CD4-positive, alpha-beta T cell (primary cell): ENCODE results near the gene TTLL3. TPM values are rescaled to one million over a fixed set of nuclear protein-coding genes. Genes with fewer than 3 reads are reported as not detected.

Experiments used
- ATAC-seq: fragments of 200-7000 bp; cut with Tn5 transposase; one replicate; pipeline ENCODE4 v1.10.0; 2022; ENCODE audit warnings: mild to moderate bottlenecking; ENCODE audit not compliant: poor library complexity
- CTCF ChIA-PET: fragments of 350-600 bp; sonication (Branson Sonifier 250); formaldehyde crosslinking; loops from one replicate; lab custom pipeline; 2021; ENCODE audit warnings: antibody characterized with exemption, inconsistent platforms; lab: Charles Lee
- POLR2A ChIA-PET: fragments of 350-600 bp; sonication (Branson Sonifier 250); formaldehyde crosslinking; loops from one replicate; lab custom pipeline; 2021; ENCODE audit warnings: antibody characterized with exemption, inconsistent platforms; lab: Charles Lee
- DNase-seq, 14 experiments: peaks; one replicate each; pipeline ENCODE4 v3.0.0-alpha.2; 2013 to 2020; ENCODE audit warnings: mixed read lengths in 2 of 14
- H3K27ac ChIP-seq, 2 donors: one replicate each; pipeline versions ENCODE4 v1.5.1 to v1.7.0; 2013; ENCODE audit warnings: low read length in 2 of 2, low read depth in 1 of 2, mild to moderate bottlenecking in 1 of 2
- H3K27me3 ChIP-seq, 2 experiments: 1 replicate in 1 of 2; 2 replicates in 1 of 2; pipeline versions ENCODE4 v1.6.1 to v1.7.0; 2013; ENCODE audit warnings: low read length in 2 of 2, control low read depth in 1 of 2, mild to moderate bottlenecking in 1 of 2, moderate library complexity in 1 of 2; ENCODE audit not compliant: insufficient read depth in 2 of 2, control insufficient read depth in 1 of 2
- H3K36me3 ChIP-seq: one replicate; pipeline ENCODE4 v1.6.1; 2013; ENCODE audit warnings: low read length, control low read depth; ENCODE audit not compliant: insufficient read depth
- H3K4me1 ChIP-seq: one replicate; pipeline ENCODE4 v1.6.1; 2013; ENCODE audit warnings: low read length, control low read depth; ENCODE audit not compliant: insufficient read depth
- H3K4me3 ChIP-seq: one replicate; pipeline ENCODE4 v1.5.1; 2013; ENCODE audit warnings: mild to moderate bottlenecking, low read length, moderate library complexity
- H3K9me3 ChIP-seq, 2 experiments: 1 replicate in 1 of 2; 2 replicates in 1 of 2; pipeline versions ENCODE4 v1.6.1 to v1.7.0; 2013; ENCODE audit warnings: low read length in 2 of 2, mild to moderate bottlenecking in 2 of 2, control low read depth in 1 of 2, moderate library complexity in 1 of 2; ENCODE audit not compliant: control insufficient read depth in 1 of 2, insufficient read depth in 1 of 2
- H3K27ac Mint-ChIP-seq: one replicate; pipeline ENCODE4 v1.8.0; 2020; ENCODE audit warnings: mixed read lengths
- H3K27me3 Mint-ChIP-seq: one replicate; pipeline ENCODE4 v1.8.0; 2021; ENCODE audit warnings: mixed read lengths
- H3K36me3 Mint-ChIP-seq: one replicate; pipeline ENCODE4 v1.8.0; 2021; ENCODE audit warnings: low read depth, mixed read lengths
- H3K4me1 Mint-ChIP-seq: one replicate; pipeline ENCODE4 v1.8.0; 2021; ENCODE audit warnings: low read depth, mixed read lengths
- H3K4me3 Mint-ChIP-seq: one replicate; pipeline ENCODE4 v1.8.0; 2020; ENCODE audit warnings: mild to moderate bottlenecking, mixed read lengths
- H3K9me3 Mint-ChIP-seq: one replicate; pipeline ENCODE4 v1.8.0; 2020; ENCODE audit warnings: mixed read lengths
- CTCF ChIP-seq: fragments of 200-600 bp; IDR thresholded peaks from one replicate; pipeline ENCODE4 v1.8.0; 2022; ENCODE audit warnings: antibody characterized with exemption, mild to moderate bottlenecking
- intact Hi-C, 2 experiments: fragments of 100-400 bp; cut with DNase I in 1 of 2; cut with micrococcal nuclease in 1 of 2; formaldehyde crosslinking; loops; one replicate each; pipeline versions ENCODE4 v1.15.1 to v1.9.0; 2023 to 2025; cut with DNase I, micrococcal nuclease
- total RNA-seq, 174 experiments: library from RNA in 2 of 174; stranded (reverse) in 2 of 174; gene quantifications; one replicate each; pipeline ENCODE4 v1.2.3 and lab custom pipeline; 2021 to 2026

TTLL3 gene
- total RNA-seq, 2 experiments from 2014 or later = 50.5 to 58.6 TPM

GRCh38 chr3:9837701-9838582 is 27.9 kb downstream of the TTLL3 start:
- Histone ChIP-seq H3K4me1 (peaks cover 11% of the 10 kb centered on the region), H3K27me3 (no peaks in the 10 kb centered on the region), H3K4me3 (no peak overlapping the region), H3K9me3 (no peaks in the 10 kb centered on the region), H3K27ac (no peak overlapping the region), H3K36me3 (peaks cover 64% of the 10 kb centered on the region)
- H3K36me3 Mint-ChIP-seq = peaks cover 57% of the 10 kb centered on the region
- H3K4me3 Mint-ChIP-seq = no peak overlapping the region
- no peak for TF ChIP-seq CTCF
- ChIA-PET POLR2A (no interaction called here), CTCF (interaction anchor here (0.6 kb wide), 1 partner anchor 11 kb away, joined by 3 read pairs; no protein-coding TSS in a partner anchor)
- ATAC-seq = no peak
- no peaks in the 10 kb centered on the region for H3K9me3 Mint-ChIP-seq
- intact Hi-C loops = no loop called here
- H3K27ac Mint-ChIP-seq = no peak overlapping the region
- H3K27me3 Mint-ChIP-seq = no peaks in the 10 kb centered on the region
- peaks cover 12% of the 10 kb centered on the region for H3K4me1 Mint-ChIP-seq
- no peak for DNase-seq

DNA sequence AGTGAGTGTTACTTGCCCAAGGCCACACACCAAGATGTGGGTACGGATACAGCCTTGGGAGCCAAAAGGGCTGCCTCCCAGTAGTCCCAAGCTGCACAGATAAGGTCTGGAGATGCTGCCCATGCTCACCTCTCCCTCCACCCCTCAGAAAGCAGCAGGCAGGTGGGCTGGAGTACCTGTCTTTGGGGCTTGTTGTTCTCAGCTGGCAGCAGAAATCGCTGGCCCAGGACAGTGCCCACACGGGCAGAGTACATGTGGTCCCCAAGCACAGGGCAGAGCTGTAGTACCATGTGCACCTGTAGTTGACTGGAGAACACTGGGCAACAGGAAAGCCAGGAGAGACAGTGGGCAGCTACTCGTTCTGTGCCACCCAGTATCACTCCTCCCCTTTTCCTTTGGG is 28.8 kb downstream of the TTLL3 start:
- H3K4me1 Mint-ChIP-seq = peaks cover 22% of the 10 kb centered on the region

DNA sequence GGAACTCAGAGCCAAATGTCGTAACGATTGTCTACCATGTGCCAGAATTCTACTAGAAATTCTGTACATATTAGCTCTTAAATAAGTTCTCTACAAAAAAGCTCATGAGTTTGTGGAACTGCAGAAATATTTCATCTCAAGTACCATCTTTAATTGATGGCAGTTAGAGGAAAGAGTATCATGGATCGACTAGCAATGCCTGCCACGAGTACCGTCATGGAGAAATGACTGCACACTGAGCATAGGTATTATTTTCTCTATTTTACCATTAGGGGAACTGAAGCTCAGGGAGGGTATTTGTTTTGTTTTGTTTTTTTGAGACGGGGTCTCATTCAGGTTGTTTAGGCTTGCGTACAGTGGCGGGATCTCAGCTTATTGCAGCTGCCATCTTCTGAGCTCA is 31.0 kb downstream of the TTLL3 start:
- H3K4me3 Mint-ChIP-seq = peak overlapping the region; percentile 48
- Histone ChIP-seq H3K9me3 (no peaks in the 10 kb centered on the region), H3K36me3 (peaks cover 37% of the 10 kb centered on the region), H3K4me1 (peaks cover 28% of the 10 kb centered on the region), H3K27ac (no peak overlapping the region), H3K27me3 (no peaks in the 10 kb centered on the region), H3K4me3 (no peak overlapping the region)
- H3K27ac Mint-ChIP-seq = no peak overlapping the region
- no peaks in the 10 kb centered on the region for H3K27me3 Mint-ChIP-seq
- no peaks in the 10 kb centered on the region for H3K9me3 Mint-ChIP-seq
- DNase-seq (no peak), ATAC-seq (no peak)
- intact Hi-C loops = loop anchor here (5.0 to 10.0 kb wide), 4 partner anchors 49 to 444 kb away; partner anchors contain the start of genes ARPC4 (in 1 of the 2), CRELD1 (in 1 of the 2) and TADA3 (in 1 of the 2)
- H3K4me1 Mint-ChIP-seq = peaks cover 28% of the 10 kb centered on the region
- POLR2A ChIA-PET = interaction anchor here (0.7 kb wide), 1 partner anchor 192 kb away, joined by 3 read pairs; the partner anchor contains the start of gene MTMR14
- no peak for TF ChIP-seq CTCF
- CTCF ChIA-PET = no interaction called here
- H3K36me3 Mint-ChIP-seq = peaks cover 45% of the 10 kb centered on the region

More for the DNA sequence above, 28.8 kb downstream of the TTLL3 start:
- H3K36me3 Mint-ChIP-seq = peaks cover 57% of the 10 kb centered on the region
- POLR2A ChIA-PET = no interaction called here
- CTCF ChIA-PET = no interaction called here
- ATAC-seq (no peak), DNase-seq (no peak)
- no peak overlapping the region for H3K4me3 ChIP-seq
- no peak for TF ChIP-seq CTCF
- no peaks in the 10 kb centered on the region for H3K9me3 ChIP-seq
- no peak overlapping the region for H3K4me3 Mint-ChIP-seq
- no peaks in the 10 kb centered on the region for H3K9me3 Mint-ChIP-seq
- no peak overlapping the region for H3K27ac Mint-ChIP-seq
- H3K4me1 ChIP-seq = peaks cover 17% of the 10 kb centered on the region
- peaks cover 55% of the 10 kb centered on the region for H3K36me3 ChIP-seq
- no peak overlapping the region for H3K27ac ChIP-seq
- no peaks in the 10 kb centered on the region for H3K27me3 ChIP-seq
- intact Hi-C loops = no loop called here
- no peaks in the 10 kb centered on the region for H3K27me3 Mint-ChIP-seq
